ENCODE measurements around the gene TYSND1. TPM values are rescaled to one million over a fixed set of nuclear protein-coding genes. Genes with fewer than 3 reads are reported as not detected.

The TYSND1 gene
- total RNA-seq, 1 experiment from 2014 or later = 29.8 TPM

DNA sequence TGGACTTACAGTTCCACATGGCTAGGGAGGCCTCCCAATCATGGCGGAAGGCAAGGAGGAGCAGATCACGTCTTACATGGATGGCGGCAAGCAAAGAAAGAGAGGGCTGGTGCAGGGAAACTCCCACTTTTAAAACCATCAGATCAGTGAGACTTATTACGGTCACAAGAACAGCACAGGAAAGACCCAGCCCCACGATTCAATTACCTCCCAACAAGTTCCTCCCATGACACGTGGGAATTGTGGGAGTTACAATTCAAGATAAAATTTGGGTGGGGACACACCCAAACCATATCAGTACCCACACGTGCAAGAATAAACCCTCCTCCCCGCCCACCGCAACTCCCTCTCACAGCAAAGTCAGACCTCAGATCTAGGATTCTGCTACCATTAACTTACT is 9.4 kb downstream of the TYSND1 start:
- no peaks in the 10 kb centered on the region for H3K9me3 Mint-ChIP-seq (ENCODE audit: unreplicated experiment)
- TF ChIP-seq, protein P1, sequence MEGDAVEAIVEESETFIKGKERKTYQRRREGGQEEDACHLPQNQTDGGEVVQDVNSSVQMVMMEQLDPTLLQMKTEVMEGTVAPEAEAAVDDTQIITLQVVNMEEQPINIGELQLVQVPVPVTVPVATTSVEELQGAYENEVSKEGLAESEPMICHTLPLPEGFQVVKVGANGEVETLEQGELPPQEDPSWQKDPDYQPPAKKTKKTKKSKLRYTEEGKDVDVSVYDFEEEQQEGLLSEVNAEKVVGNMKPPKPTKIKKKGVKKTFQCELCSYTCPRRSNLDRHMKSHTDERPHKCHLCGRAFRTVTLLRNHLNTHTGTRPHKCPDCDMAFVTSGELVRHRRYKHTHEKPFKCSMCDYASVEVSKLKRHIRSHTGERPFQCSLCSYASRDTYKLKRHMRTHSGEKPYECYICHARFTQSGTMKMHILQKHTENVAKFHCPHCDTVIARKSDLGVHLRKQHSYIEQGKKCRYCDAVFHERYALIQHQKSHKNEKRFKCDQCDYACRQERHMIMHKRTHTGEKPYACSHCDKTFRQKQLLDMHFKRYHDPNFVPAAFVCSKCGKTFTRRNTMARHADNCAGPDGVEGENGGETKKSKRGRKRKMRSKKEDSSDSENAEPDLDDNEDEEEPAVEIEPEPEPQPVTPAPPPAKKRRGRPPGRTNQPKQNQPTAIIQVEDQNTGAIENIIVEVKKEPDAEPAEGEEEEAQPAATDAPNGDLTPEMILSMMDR (IDR thresholded peaks at IDR 0.05; ENCODE audit: insufficient read depth in 1 of 2, low read depth in 1 of 2, low read length in 1 of 2, severe bottlenecking in 1 of 2, unreplicated experiment in 1 of 2) = no peak
- H3K36me3 Mint-ChIP-seq (ENCODE audit: insufficient read depth, unreplicated experiment) = peaks cover 9% of the 10 kb centered on the region
- intact Hi-C loops (cut with micrococcal nuclease; ENCODE audit: unreplicated experiment) = no loop called here
- Histone ChIP-seq H3K4me3 (ENCODE audit: low read depth, low read length) (no peak overlapping the region), H3K36me3 (ENCODE audit: control insufficient read depth, insufficient read depth, low read length) (no peaks in the 10 kb centered on the region), H3K27me3 (replicated peaks; ENCODE audit: control insufficient read depth, insufficient read depth, low read length) (no peaks in the 10 kb centered on the region), H3K4me1 (peaks cover 5% of the 10 kb centered on the region), H3K9me3 (no peaks in the 10 kb centered on the region)
- no peak overlapping the region for H3K4me3 Mint-ChIP-seq (ENCODE audit: unreplicated experiment)
- ChIA-PET POLR2A (interaction anchor here (2.9 kb wide), 1 partner anchor 9 kb away, joined by 18 read pairs; the partner anchor contains the start of gene TYSND1), CTCF (interaction anchor here (3.4 kb wide), 1 partner anchor 9 kb away, joined by 31 read pairs; the partner anchor contains the start of gene TYSND1)
- BruUV-seq (replicated peaks) = no TSS peak
- DNase-seq = no peak
- no peak overlapping the region for H3K27ac Mint-ChIP-seq (ENCODE audit: unreplicated experiment)
- H3K4me1 Mint-ChIP-seq (ENCODE audit: low read depth, unreplicated experiment) = peaks cover 9% of the 10 kb centered on the region
- H3K27me3 Mint-ChIP-seq (ENCODE audit: insufficient read depth, unreplicated experiment) = no peaks in the 10 kb centered on the region

DNA sequence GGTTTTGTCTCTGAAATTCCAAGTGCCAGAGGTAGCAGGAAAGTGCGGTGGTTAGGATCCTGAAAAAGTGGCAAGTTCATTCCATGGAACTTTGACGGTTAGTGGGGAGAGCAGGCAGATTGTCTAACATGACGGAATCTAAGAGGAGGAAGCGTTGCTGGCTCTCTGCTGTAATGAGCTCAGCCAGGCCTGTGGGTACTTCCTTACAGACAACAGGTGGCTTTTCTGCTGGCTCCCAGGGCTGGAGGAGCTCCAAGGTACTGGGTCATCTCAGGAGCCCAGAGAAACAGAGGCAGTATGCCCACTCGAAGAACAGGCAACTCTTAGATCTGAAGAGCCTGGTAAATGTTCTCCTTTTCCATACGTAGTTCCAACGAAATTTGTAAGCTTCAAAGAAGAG is 10.8 kb downstream of the TYSND1 start:
- no peak overlapping the region for H3K4me3 ChIP-seq (ENCODE audit: low read depth, low read length)
- TF ChIP-seq, protein P1 (IDR thresholded peaks at IDR 0.05; ENCODE audit: insufficient read depth in 1 of 2, low read depth in 1 of 2, low read length in 1 of 2, severe bottlenecking in 1 of 2, unreplicated experiment in 1 of 2) = no peak
- Mint-ChIP-seq H3K4me3 (ENCODE audit: unreplicated experiment) (no peak overlapping the region), H3K4me1 (ENCODE audit: low read depth, unreplicated experiment) (peaks cover 14% of the 10 kb centered on the region), H3K27ac (ENCODE audit: unreplicated experiment) (no peak overlapping the region), H3K27me3 (ENCODE audit: insufficient read depth, unreplicated experiment) (no peaks in the 10 kb centered on the region), H3K36me3 (ENCODE audit: insufficient read depth, unreplicated experiment) (peaks cover 9% of the 10 kb centered on the region), H3K9me3 (ENCODE audit: unreplicated experiment) (no peaks in the 10 kb centered on the region)
- no peaks in the 10 kb centered on the region for H3K27me3 ChIP-seq (replicated peaks; ENCODE audit: control insufficient read depth, insufficient read depth, low read length)
- POLR2A ChIA-PET = interaction anchor here (0.6 to 2.9 kb wide), 2 partner anchors 10 to 18 kb away, joined by 5 to 18 read pairs; partner anchors contain the start of gene TYSND1
- intact Hi-C loops (cut with micrococcal nuclease; ENCODE audit: unreplicated experiment) = no loop called here
- H3K9me3 ChIP-seq = no peaks in the 10 kb centered on the region
- no peaks in the 10 kb centered on the region for H3K36me3 ChIP-seq (ENCODE audit: control insufficient read depth, insufficient read depth, low read length)
- peak in 1 of 2 experiments; percentile 36 for DNase-seq
- CTCF ChIA-PET = interaction anchor here (0.6 to 3.4 kb wide), 2 partner anchors 10 to 45 kb away, joined by 3 to 31 read pairs; partner anchors contain the start of gene TYSND1
- H3K4me1 ChIP-seq = peaks cover 18% of the 10 kb centered on the region
- no TSS peak for BruUV-seq (replicated peaks)

DNA sequence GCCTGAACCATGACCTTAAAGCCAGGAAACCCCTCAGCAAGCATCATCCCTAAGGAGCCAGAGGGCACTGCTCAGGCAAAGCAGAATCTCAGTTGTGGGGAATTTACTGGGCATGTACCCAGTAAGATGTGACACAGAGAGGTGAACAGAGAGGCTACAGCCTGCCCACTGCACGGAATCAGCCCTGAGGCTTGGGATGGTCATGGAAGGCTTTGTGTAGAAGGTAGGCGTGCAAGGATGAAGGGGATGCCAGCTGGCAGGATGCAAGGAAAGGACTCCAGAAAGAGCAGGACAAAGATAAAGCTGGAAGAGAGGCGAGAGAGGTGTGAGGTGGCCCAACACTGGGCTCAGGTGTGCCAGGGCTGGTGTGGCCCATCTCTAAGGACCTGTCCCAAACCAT is 11.5 kb downstream of the TYSND1 start:
- peaks cover 16% of the 10 kb centered on the region for H3K4me1 Mint-ChIP-seq (ENCODE audit: low read depth, unreplicated experiment)

More for the DNA sequence above, 11.5 kb downstream of the TYSND1 start:
- Histone ChIP-seq H3K4me1 (peaks cover 21% of the 10 kb centered on the region), H3K36me3 (ENCODE audit: control insufficient read depth, insufficient read depth, low read length) (no peaks in the 10 kb centered on the region), H3K4me3 (ENCODE audit: low read depth, low read length) (no peak overlapping the region), H3K9me3 (no peaks in the 10 kb centered on the region), H3K27me3 (replicated peaks; ENCODE audit: control insufficient read depth, insufficient read depth, low read length) (no peaks in the 10 kb centered on the region)
- H3K36me3 Mint-ChIP-seq (ENCODE audit: insufficient read depth, unreplicated experiment) = peaks cover 9% of the 10 kb centered on the region
- H3K27me3 Mint-ChIP-seq (ENCODE audit: insufficient read depth, unreplicated experiment) = no peaks in the 10 kb centered on the region
- H3K4me3 Mint-ChIP-seq (ENCODE audit: unreplicated experiment) = no peak overlapping the region
- no TSS peak for BruUV-seq (replicated peaks)
- POLR2A ChIA-PET = interaction anchor here (0.6 to 2.9 kb wide), 2 partner anchors 11 to 1308 kb away, joined by 6 to 18 read pairs; partner anchors contain the start of genes STOX1 and TYSND1
- TF ChIP-seq, protein P1 (IDR thresholded peaks at IDR 0.05; ENCODE audit: insufficient read depth in 1 of 2, low read depth in 1 of 2, low read length in 1 of 2, severe bottlenecking in 1 of 2, unreplicated experiment in 1 of 2) = no peak
- peak in 1 of 2 experiments; percentile 27 for DNase-seq
- intact Hi-C loops (cut with micrococcal nuclease; ENCODE audit: unreplicated experiment) = no loop called here
- H3K9me3 Mint-ChIP-seq (ENCODE audit: unreplicated experiment) = no peaks in the 10 kb centered on the region
- CTCF ChIA-PET = interaction anchor here (0.6 to 3.4 kb wide), 2 partner anchors 11 to 49 kb away, joined by 3 to 31 read pairs; partner anchors contain the start of gene TYSND1
- H3K27ac Mint-ChIP-seq (ENCODE audit: unreplicated experiment) = no peak overlapping the region

All from Caco-2 (cell line).